Measurements from ENCODE around the gene PHF21B.

DNA sequence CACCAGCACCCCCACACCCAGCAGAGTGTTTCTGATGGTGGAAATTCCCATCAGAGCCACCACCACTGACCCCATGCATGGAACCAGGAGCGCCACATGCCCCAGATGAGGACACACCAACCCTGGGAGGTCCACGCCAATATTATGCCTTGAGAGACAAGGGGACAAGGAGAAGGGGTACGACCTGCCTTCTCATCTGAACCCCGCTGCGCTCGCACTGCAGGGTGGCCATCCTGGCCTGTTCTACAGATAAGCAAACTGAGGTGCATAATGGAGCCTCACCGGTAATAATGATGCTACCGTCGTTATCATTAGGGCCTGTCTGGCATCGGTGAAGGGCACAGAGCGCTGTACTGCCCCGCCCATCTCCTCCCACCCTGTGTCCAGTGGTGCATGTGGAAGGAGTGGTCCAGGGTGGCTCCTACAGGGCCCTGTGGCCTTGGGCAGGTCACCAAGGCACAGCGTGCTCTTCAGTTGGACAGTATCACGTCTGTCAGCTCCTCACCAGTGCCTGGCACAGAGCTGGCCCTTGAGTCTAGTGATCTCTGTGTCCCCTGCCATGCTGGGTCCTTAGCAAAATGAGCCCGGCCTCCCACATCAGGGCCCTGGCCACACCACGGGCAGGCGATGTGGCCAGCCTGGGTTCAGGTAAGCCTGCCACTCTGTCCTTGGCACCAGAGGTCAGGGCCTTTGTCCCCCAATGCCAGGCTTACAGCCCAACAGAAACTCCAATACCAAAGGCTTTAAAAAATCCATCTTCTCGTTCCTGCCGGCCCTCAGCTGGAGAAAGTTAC, 92.2 kb downstream of the PHF21B start:
- TF ChIP-seq, protein P1, sequence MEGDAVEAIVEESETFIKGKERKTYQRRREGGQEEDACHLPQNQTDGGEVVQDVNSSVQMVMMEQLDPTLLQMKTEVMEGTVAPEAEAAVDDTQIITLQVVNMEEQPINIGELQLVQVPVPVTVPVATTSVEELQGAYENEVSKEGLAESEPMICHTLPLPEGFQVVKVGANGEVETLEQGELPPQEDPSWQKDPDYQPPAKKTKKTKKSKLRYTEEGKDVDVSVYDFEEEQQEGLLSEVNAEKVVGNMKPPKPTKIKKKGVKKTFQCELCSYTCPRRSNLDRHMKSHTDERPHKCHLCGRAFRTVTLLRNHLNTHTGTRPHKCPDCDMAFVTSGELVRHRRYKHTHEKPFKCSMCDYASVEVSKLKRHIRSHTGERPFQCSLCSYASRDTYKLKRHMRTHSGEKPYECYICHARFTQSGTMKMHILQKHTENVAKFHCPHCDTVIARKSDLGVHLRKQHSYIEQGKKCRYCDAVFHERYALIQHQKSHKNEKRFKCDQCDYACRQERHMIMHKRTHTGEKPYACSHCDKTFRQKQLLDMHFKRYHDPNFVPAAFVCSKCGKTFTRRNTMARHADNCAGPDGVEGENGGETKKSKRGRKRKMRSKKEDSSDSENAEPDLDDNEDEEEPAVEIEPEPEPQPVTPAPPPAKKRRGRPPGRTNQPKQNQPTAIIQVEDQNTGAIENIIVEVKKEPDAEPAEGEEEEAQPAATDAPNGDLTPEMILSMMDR (IDR thresholded peaks at IDR 0.05): no peak
- no peak for TF ChIP-seq EZH2phosphoT487 (IDR thresholded peaks at IDR 0.05)
- no peak for TF ChIP-seq EZH2 (IDR thresholded peaks at IDR 0.05)

All from neural progenitor cell (in vitro differentiated cells).